ENCODE data around the gene AGO1. TPM values are rescaled to one million over a fixed set of nuclear protein-coding genes. Genes with fewer than 3 reads are reported as not detected.
A peak's percentile ranks its signal among the peaks of the same experiment; 100 is the strongest.

The AGO1 gene
- total and polyA plus RNA-seq, 8 donors = 2.2 to 20.3 (median 10.1) TPM

GRCh38 chr1:35927472-35927871 is 44.5 kb downstream of the AGO1 start:
- intact Hi-C loops (cut with DNase I; ENCODE audit: low total_unique reads) = no loop called here
- DNase-seq = no peak
- Histone ChIP-seq H3K27ac (no peak overlapping the region), H3K4me3 (no peak overlapping the region), H3K36me3 (peaks cover 0 to 2% (median 1%) of the 10 kb centered on the region in 4 donors), H3K4me1 (peaks cover 0 to 30% (median 18%) of the 10 kb centered on the region in 4 donors), H3K9me3 (no peaks in the 10 kb centered on the region), H3K27me3 (no peaks in the 10 kb centered on the region)
- 59 to 62% (median 62%) methylated on average over 3 of the region's 3 CpGs for WGBS, 5 donors
- TF ChIP-seq CTCF (IDR thresholded peaks at IDR 0.05) (no peak), POLR2A (IDR thresholded peaks at IDR 0.05) (no peak), EP300 (IDR thresholded peaks at IDR 0.05) (no peak), POLR2AphosphoS5 (IDR thresholded peaks at IDR 0.05) (no peak)

- Histone ChIP-seq H3K4me3 (peak overlapping the region; percentile 71 to 95 (median 86)), H3K4me1 (peaks cover 0 to 54% (median 30%) of the 10 kb centered on the region in 4 donors), H3K27me3 (no peaks in the 10 kb centered on the region), H3K9me3 (no peaks in the 10 kb centered on the region), H3K27ac (peak overlapping the region; percentile 94 to 99 (median 98)), H3K36me3 (no peaks in the 10 kb centered on the region)
- intact Hi-C loops (cut with DNase I; ENCODE audit: low total_unique reads) = no loop called here
- TF ChIP-seq POLR2A (IDR thresholded peaks at IDR 0.05) = no peak
- TF ChIP-seq CTCF (IDR thresholded peaks at IDR 0.05) = peak in 1 of 7 experiments; percentile 5
- no peak for TF ChIP-seq POLR2AphosphoS5 (IDR thresholded peaks at IDR 0.05)
- WGBS, 5 donors = 1 to 2% (median 1%) methylated on average over 15 of the region's 15 CpGs
- DNase-seq = peak; percentile 41 to 81
Observed at GRCh38 chr1:35929730-35930592, 47.0 kb downstream of the AGO1 start.

- no peaks in the 10 kb centered on the region for H3K9me3 ChIP-seq
- H3K4me1 ChIP-seq = peaks cover 0 to 59% (median 34%) of the 10 kb centered on the region in 4 donors
- H3K27me3 ChIP-seq = no peaks in the 10 kb centered on the region
- TF ChIP-seq POLR2AphosphoS5 (IDR thresholded peaks at IDR 0.05) = peak; percentile 33 to 84 (median 58)
- TF ChIP-seq POLR2A (IDR thresholded peaks at IDR 0.05) = peak in 1 of 4 donors; percentile 27
- TF ChIP-seq CTCF (IDR thresholded peaks at IDR 0.05) = no peak
- 0 to 1% (median 0%) methylated on average over 29 to 112 of the region's 112 CpGs for WGBS, 5 donors
- no peaks in the 10 kb centered on the region for H3K36me3 ChIP-seq
- intact Hi-C loops (cut with DNase I; ENCODE audit: low total_unique reads) = no loop called here
- peak within 1 kb of the TSS; percentile 94 to 99 (median 98) for H3K27ac ChIP-seq
- peak; percentile 84 to 96 for DNase-seq
- peak within 1 kb of the TSS; percentile 71 to 95 (median 86) for H3K4me3 ChIP-seq
Observed at GRCh38 chr1:35930593-35931445, 47.8 kb downstream of the AGO1 start, which contains the start of gene AGO3. TSS of gene AGO3 (plus strand) at chr1:35931105. CDS start at chr1:35931427, 322 bp downstream.
